ENCODE measurements around the gene KCNB1. TPM values are rescaled to one million over a fixed set of nuclear protein-coding genes. Genes with fewer than 3 reads are reported as not detected.

The KCNB1 gene
- total and polyA plus RNA-seq, 2 of the 4 experiments (the other 2 are of a cell fraction), result 0.05 TPM; not detected in 1

DNA sequence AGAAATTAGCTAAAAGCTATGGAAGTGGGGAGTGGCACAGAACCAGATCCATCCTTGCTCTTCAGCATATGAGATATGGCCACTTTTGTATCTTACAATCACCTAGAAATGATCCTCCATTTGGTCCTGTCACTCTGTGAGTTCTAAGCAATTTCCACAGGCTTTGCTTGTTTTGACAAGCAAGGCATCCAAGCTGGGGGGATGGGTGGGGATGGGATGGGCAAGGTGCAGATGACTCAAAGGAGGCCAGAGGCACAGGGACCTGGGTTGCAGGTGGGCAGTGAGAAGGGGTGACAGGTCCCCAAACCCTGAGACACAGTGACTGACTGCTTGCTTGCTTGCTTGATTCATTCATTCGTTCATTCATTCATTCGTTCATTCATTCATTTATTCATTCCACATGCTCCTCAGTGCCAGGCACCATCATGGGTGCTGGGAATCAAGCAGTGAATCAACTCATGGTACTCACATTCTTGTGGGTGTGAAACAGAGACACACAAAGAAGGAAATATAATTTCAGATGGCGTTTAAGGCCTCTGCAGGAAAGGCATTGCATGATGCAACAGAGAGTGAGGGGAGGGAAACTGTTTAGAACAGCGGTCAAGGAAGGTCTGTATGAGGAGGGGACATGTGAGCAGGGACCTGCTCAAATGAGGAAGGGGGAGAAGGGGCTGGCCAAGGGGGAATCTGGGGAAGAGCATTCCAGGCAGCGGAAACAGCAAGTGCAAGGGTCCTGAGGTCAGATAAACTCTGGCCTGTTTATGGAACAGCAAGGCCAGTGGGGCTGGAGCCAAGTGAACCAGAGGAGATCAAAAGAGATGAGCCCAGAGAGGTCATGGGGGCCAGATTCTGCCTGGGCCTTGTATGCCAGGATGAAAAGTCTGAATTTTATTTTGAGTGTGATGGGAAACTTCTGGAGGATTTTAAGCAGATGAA lies 3.4 kb downstream of the KCNB1 start:
- ChIA-PET POLR2A (ENCODE audit: unreplicated experiment) (no interaction called here), CTCF (interaction anchor here (0.6 kb wide), 1 partner anchor 107 kb away, joined by 11 read pairs; no protein-coding TSS in a partner anchor)
- Histone ChIP-seq H2AFZ (replicated peaks; ENCODE audit: low read length, poor library complexity) (no peak overlapping the region), H3K14ac (replicated peaks; ENCODE audit: low read depth, low read length) (no peak overlapping the region), H3K9me1 (ENCODE audit: insufficient read depth, low read length) (0 out of 2 replicates have a peak, but pooled peaks cover 3% of the 10 kb centered on the region), H4K91ac (ENCODE audit: insufficient read depth, low read depth, low read length) (no peak overlapping the region), H3K9ac (ENCODE audit: low read depth, low read length) (no peak overlapping the region), H3K56ac (ENCODE audit: extremely low read depth, insufficient read depth, low read length) (no peak overlapping the region), H4K5ac (ENCODE audit: low read depth, low read length) (no peak overlapping the region), H2BK120ac (ENCODE audit: low read depth, low read length) (no peak overlapping the region), H3K23ac (ENCODE audit: low read depth, low read length) (no peak overlapping the region), H2AK9ac (replicated peaks; ENCODE audit: low read depth, low read length, poor library complexity) (no peak overlapping the region), H3K4ac (ENCODE audit: low read depth, low read length) (no peak overlapping the region), H3K4me2 (ENCODE audit: low read depth, low read length) (no peak overlapping the region), H4K20me1 (ENCODE audit: insufficient read depth, low read length) (0 out of 2 replicates have a peak, but pooled peaks cover 6% of the 10 kb centered on the region), H3K18ac (ENCODE audit: low read depth, low read length) (no peak overlapping the region), H3K27me3 (ENCODE audit: control insufficient read depth, insufficient read depth, low read length) (peaks cover 67% of the 10 kb centered on the region), H2AK5ac (ENCODE audit: low read depth, low read length) (no peak overlapping the region), H3K79me1 (ENCODE audit: low read depth in 1 of 2, low read length in 2 of 2) (no peaks in the 10 kb centered on the region), H4K8ac (ENCODE audit: low read depth in 2 of 2, low read length in 2 of 2) (no peak overlapping the region), H2BK20ac (ENCODE audit: low read depth, low read length) (no peak overlapping the region), H2BK5ac (ENCODE audit: low read depth, low read length, poor library complexity, severe bottlenecking) (no peak overlapping the region), H3K4me1 (ENCODE audit: control insufficient read depth, insufficient read depth, low read length) (no peaks in the 10 kb centered on the region), H3K27ac (ENCODE audit: insufficient read depth, low read length) (no peak overlapping the region), H3K4me3 (ENCODE audit: insufficient read depth, low read depth, low read length) (no peak overlapping the region), H2BK15ac (ENCODE audit: low read depth, low read length) (no peak overlapping the region), H3K9me3 (ENCODE audit: control insufficient read depth, insufficient read depth, low read length) (0 out of 2 replicates have a peak, but pooled peaks cover 2% of the 10 kb centered on the region), H3K36me3 (ENCODE audit: control insufficient read depth, insufficient read depth, low read length) (no peaks in the 10 kb centered on the region)
- 22% methylated on average over 3 of the region's 5 CpGs; no CpG with 5 or more reads in 1 of the 2 experiments for WGBS, 2 experiments (ENCODE audit: extremely low coverage in 2 of 2, insufficient read length in 1 of 2)
- dilution Hi-C loops (cut with HindIII; ENCODE audit: low sequenced_read_pairs, unreplicated experiment), result no loop called here
- DNase-seq (no peak), ATAC-seq (ENCODE audit: low read depth) (no peak)
- no TSS peak for BruUV-seq (replicated peaks)
- in situ Hi-C loops (cut with MboI; ENCODE audit: low sequenced_read_pairs), result no loop called here
- intact Hi-C loops (cut with micrococcal nuclease), result no loop called here
- TF ChIP-seq RCOR1 (IDR thresholded peaks at IDR 0.05; ENCODE audit: insufficient replicate concordance, low read length), result no peak
- no peak for TF ChIP-seq MAZ (IDR thresholded peaks at IDR 0.05; ENCODE audit: borderline replicate concordance, low read depth, low read length)
- no peak for TF ChIP-seq FOS (IDR thresholded peaks at IDR 0.05; ENCODE audit: low read depth, low read length)
- no peak for TF ChIP-seq MXI1 (IDR thresholded peaks at IDR 0.05; ENCODE audit: borderline replicate concordance, low read depth, low read length)
- TF ChIP-seq, protein P1, sequence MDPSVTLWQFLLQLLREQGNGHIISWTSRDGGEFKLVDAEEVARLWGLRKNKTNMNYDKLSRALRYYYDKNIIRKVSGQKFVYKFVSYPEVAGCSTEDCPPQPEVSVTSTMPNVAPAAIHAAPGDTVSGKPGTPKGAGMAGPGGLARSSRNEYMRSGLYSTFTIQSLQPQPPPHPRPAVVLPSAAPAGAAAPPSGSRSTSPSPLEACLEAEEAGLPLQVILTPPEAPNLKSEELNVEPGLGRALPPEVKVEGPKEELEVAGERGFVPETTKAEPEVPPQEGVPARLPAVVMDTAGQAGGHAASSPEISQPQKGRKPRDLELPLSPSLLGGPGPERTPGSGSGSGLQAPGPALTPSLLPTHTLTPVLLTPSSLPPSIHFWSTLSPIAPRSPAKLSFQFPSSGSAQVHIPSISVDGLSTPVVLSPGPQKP (IDR thresholded peaks at IDR 0.05; ENCODE audit: borderline replicate concordance, low read depth, low read length), result no peak
- TF ChIP-seq RFX5 (IDR thresholded peaks at IDR 0.05; ENCODE audit: low read depth, low read length), result no peak
- TF ChIP-seq NFE2L2 (IDR thresholded peaks at IDR 0.05; ENCODE audit: low read depth, low read length), result no peak
- TF ChIP-seq MAFK (IDR thresholded peaks at IDR 0.05; ENCODE audit: low read depth, low read length), result no peak
- no peak for TF ChIP-seq BHLHE40 (IDR thresholded peaks at IDR 0.05; ENCODE audit: low read depth, low read length)
- TF ChIP-seq CEBPB (IDR thresholded peaks at IDR 0.05; ENCODE audit: low read depth, low read length), result no peak
- TF ChIP-seq POLR2A (IDR thresholded peaks at IDR 0.05; ENCODE audit: low read depth, low read length), result no peak
- TF ChIP-seq RAD21 (IDR thresholded peaks at IDR 0.05; ENCODE audit: low read length), result no peak
- TF ChIP-seq, protein P2, sequence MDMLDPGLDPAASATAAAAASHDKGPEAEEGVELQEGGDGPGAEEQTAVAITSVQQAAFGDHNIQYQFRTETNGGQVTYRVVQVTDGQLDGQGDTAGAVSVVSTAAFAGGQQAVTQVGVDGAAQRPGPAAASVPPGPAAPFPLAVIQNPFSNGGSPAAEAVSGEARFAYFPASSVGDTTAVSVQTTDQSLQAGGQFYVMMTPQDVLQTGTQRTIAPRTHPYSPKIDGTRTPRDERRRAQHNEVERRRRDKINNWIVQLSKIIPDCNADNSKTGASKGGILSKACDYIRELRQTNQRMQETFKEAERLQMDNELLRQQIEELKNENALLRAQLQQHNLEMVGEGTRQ (IDR thresholded peaks at IDR 0.05; ENCODE audit: low read depth, low read length), result no peak
- TF ChIP-seq, protein P3, sequence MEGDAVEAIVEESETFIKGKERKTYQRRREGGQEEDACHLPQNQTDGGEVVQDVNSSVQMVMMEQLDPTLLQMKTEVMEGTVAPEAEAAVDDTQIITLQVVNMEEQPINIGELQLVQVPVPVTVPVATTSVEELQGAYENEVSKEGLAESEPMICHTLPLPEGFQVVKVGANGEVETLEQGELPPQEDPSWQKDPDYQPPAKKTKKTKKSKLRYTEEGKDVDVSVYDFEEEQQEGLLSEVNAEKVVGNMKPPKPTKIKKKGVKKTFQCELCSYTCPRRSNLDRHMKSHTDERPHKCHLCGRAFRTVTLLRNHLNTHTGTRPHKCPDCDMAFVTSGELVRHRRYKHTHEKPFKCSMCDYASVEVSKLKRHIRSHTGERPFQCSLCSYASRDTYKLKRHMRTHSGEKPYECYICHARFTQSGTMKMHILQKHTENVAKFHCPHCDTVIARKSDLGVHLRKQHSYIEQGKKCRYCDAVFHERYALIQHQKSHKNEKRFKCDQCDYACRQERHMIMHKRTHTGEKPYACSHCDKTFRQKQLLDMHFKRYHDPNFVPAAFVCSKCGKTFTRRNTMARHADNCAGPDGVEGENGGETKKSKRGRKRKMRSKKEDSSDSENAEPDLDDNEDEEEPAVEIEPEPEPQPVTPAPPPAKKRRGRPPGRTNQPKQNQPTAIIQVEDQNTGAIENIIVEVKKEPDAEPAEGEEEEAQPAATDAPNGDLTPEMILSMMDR (conservative IDR thresholded peaks at IDR 0.05; ENCODE audit: low read depth, low read length), result no peak

All from IMR-90 (cell line).